ENCODE data around the gene HIPK3.
"Not testable (repeated sequence)": the region's sequence is repeated elsewhere in the genome, so short reads cannot be mapped to it uniquely, and the experiment has no call there.

The HIPK3 gene

GRCh38 chr11:33237039-33237597, 20.1 kb upstream of the HIPK3 start:
- CTCF ChIA-PET = no interaction called here
- POLR2A ChIA-PET = no interaction called here
- no peak for DNase-seq (ENCODE audit: extremely low spot score)
- TF ChIP-seq CTCF (IDR thresholded peaks at IDR 0.05; ENCODE audit: control extremely low read depth, extremely low read depth, low read depth, missing control alignments) = no peak

GRCh38 chr11:33242575-33242974, 14.6 kb upstream of the HIPK3 start:
- DNase-seq (ENCODE audit: extremely low spot score) = no peak
- ChIA-PET CTCF (no interaction called here), POLR2A (no interaction called here)
- no peak for TF ChIP-seq CTCF (IDR thresholded peaks at IDR 0.05; ENCODE audit: control extremely low read depth, extremely low read depth, low read depth, missing control alignments)

- POLR2A ChIA-PET; DNase-seq (ENCODE audit: extremely low spot score); CTCF ChIA-PET: not testable (repeated sequence)
Measured at GRCh38 chr11:33243654-33244053, 13.5 kb upstream of the HIPK3 start.

GRCh38 chr11:33248416-33248971, 8.7 kb upstream of the HIPK3 start:
- POLR2A ChIA-PET = no interaction called here
- no peak for TF ChIP-seq CTCF (IDR thresholded peaks at IDR 0.05; ENCODE audit: control extremely low read depth, extremely low read depth, low read depth, missing control alignments)
- CTCF ChIA-PET = no interaction called here
- no peak for DNase-seq (ENCODE audit: extremely low spot score)

GRCh38 chr11:33256031-33256812, 959 bp upstream of the HIPK3 start:
- CTCF ChIA-PET = interaction anchor here (0.7 to 1.5 kb wide), 4 partner anchors 10 to 602 kb away, joined by 3 read pairs; no protein-coding TSS in a partner anchor
- POLR2A ChIA-PET = no interaction called here
- TF ChIP-seq CTCF (IDR thresholded peaks at IDR 0.05; ENCODE audit: control extremely low read depth, extremely low read depth, low read depth, missing control alignments) = no peak
- no peak for DNase-seq (ENCODE audit: extremely low spot score)

GRCh38 chr11:33256813-33257159, 395 bp upstream of the HIPK3 start:
- TF ChIP-seq CTCF (IDR thresholded peaks at IDR 0.05; ENCODE audit: control extremely low read depth, extremely low read depth, low read depth, missing control alignments) = no peak
- POLR2A ChIA-PET = no interaction called here
- CTCF ChIA-PET = no interaction called here
- no peak for DNase-seq (ENCODE audit: extremely low spot score)
